Placental epithelial cell (primary cell): ENCODE data around the gene SPIN2B. TPM values are rescaled to one million over a fixed set of nuclear protein-coding genes. Genes with fewer than 3 reads are reported as not detected.

Experiments used
- total RNA-seq: library from RNA; depleted of rRNA; stranded (reverse); fragments of >200 nt; gene quantifications from 2 replicates; pipeline ENCODE4 v1.2.3, GENCODE V29; 2012

Gene SPIN2B
- total RNA-seq = 6.1 and 8.6 TPM in 2 replicates

DNA sequence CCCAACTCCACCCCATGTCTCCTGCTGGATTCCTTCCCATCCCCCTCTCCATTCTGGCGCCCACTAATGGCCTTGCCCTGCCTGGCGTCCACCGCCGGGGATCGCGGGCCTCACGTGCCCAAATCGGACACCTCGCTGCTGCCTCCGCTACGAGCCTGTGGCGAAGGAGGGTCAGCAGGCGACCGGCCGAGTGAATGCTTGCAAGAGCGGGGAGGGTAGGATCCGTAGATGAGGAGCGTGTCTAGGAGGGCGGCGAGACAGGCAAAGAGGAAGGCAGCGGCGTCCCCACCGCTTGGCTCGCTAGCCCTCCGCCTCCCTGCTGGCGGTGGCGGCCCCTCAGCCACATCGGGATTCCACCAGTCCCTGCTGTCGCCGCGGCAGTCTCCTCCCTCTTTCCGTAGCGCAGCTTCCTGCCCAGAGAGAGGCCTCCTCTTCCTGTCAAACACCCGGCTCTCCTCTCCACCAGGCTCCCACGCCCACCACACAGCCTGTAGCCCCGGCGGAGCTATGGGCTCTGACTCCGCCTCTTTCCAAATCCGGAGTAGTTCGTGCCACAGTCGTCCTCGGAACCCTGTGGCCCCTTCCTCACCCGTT is at the start of gene SPIN2B:
SPIN2B (minus strand) TSS at position 387 of the 594 bp plus-strand sequence.

DNA sequence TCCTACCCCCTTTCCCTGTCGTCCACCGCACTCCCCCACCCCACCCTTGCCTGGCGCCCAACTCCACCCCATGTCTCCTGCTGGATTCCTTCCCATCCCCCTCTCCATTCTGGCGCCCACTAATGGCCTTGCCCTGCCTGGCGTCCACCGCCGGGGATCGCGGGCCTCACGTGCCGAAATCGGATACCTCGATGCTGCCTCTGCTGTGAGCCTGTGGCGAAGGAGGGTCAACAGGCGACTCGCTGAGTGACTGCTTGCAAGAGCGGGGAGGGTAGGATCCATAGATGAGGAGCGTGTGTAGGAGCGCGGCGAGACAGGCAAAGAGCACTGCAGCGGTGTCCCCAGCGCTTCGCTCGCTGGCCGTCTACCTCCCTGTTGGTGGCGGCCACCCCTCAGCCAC is 15.7 kb upstream of the SPIN2B start, which contains the start of gene SPIN2A:
SPIN2A (minus strand) TSS at position 325 of the 400 bp plus-strand sequence. CDS start 800 bp downstream, outside the sequence.

Other genes with a start within 250 kb of the SPIN2B start
- 5.5 and 9.8 TPM in 2 replicates for gene SPIN3, start 126.0 kb downstream of the SPIN2B start, total RNA-seq
- 0.54 and 2.7 TPM in 2 replicates for gene SPIN2A, start 15.8 kb upstream of the SPIN2B start, total RNA-seq
- gene FAAH2, start 165.2 kb upstream of the SPIN2B start, total RNA-seq = under 0.01 and 0.11 TPM in 2 replicates